Activated naive CD8-positive, alpha-beta T cell treated with anti-CD3 and anti-CD28 coated beads, Interleukin-2, amount 10 ng/mL, durations not matched to agents 7 days and 5 days (primary cell): ENCODE results near the gene ERH. TPM values are rescaled to one million over a fixed set of nuclear protein-coding genes. Genes with fewer than 3 reads are reported as not detected.

ENCODE experiments used
- ATAC-seq: fragments of 150-1000 bp; cut with Tn5 transposase; one replicate; pipeline ENCODE4 v1.10.0; 2021; ENCODE audit warnings: low read depth, moderate library complexity
- POLR2A ChIA-PET: fragments of 350-600 bp; sonication (Branson Sonifier 250); formaldehyde crosslinking; loops from one replicate; lab custom pipeline; 2021; ENCODE audit warnings: antibody characterized with exemption; lab: Charles Lee
- DNase-seq: peaks from one replicate; pipeline ENCODE4 v3.0.0; 2021
- H3K27ac Mint-ChIP-seq: one replicate; pipeline ENCODE4 v1.8.0; 2022; ENCODE audit warnings: mild to moderate bottlenecking, mixed read lengths
- H3K27me3 Mint-ChIP-seq: one replicate; pipeline ENCODE4 v1.8.0; 2022; ENCODE audit warnings: mild to moderate bottlenecking, moderate library complexity, mixed read lengths
- H3K36me3 Mint-ChIP-seq: one replicate; pipeline ENCODE4 v1.8.0; 2021; ENCODE audit warnings: mild to moderate bottlenecking, mixed read lengths
- H3K4me1 Mint-ChIP-seq: one replicate; pipeline ENCODE4 v1.8.0; 2021; ENCODE audit warnings: mixed read lengths
- H3K4me3 Mint-ChIP-seq: one replicate; pipeline ENCODE4 v1.8.0; 2022; ENCODE audit warnings: mild to moderate bottlenecking, moderate library complexity, mixed read lengths
- H3K9me3 Mint-ChIP-seq: one replicate; pipeline ENCODE4 v1.8.0; 2021; ENCODE audit warnings: mixed read lengths
- total RNA-seq, 2 experiments: library from RNA; stranded (reverse); gene quantifications; one replicate each; pipeline ENCODE4 v1.2.3, GENCODE V29; 2021

The ERH gene
- total RNA-seq, 2 experiments from 2014 or later: 226 to 233 TPM

GRCh38 chr14:69376439-69376838 is 21.7 kb downstream of the ERH start:
- peaks cover 54% of the 10 kb centered on the region for H3K36me3 Mint-ChIP-seq
- no peaks in the 10 kb centered on the region for H3K27me3 Mint-ChIP-seq
- H3K4me1 Mint-ChIP-seq: peaks cover 13% of the 10 kb centered on the region
- no peak overlapping the region for H3K27ac Mint-ChIP-seq
- no peak overlapping the region for H3K4me3 Mint-ChIP-seq
- ATAC-seq (no peak), DNase-seq (no peak)
- POLR2A ChIA-PET: no interaction called here
- no peaks in the 10 kb centered on the region for H3K9me3 Mint-ChIP-seq

GRCh38 chr14:69375722-69376121 is 22.4 kb downstream of the ERH start:
- Mint-ChIP-seq H3K27me3 (no peaks in the 10 kb centered on the region), H3K36me3 (peaks cover 52% of the 10 kb centered on the region), H3K4me3 (no peak overlapping the region), H3K4me1 (peaks cover 13% of the 10 kb centered on the region), H3K9me3 (no peaks in the 10 kb centered on the region), H3K27ac (no peak overlapping the region)
- DNase-seq (no peak), ATAC-seq (no peak)
- POLR2A ChIA-PET: no interaction called here

- Mint-ChIP-seq H3K36me3 (peaks cover 49% of the 10 kb centered on the region), H3K27ac (no peak overlapping the region), H3K4me1 (peaks cover 11% of the 10 kb centered on the region)
These were observed 22.9 kb downstream of the ERH start for GRCh38 chr14:69375182-69375581.

GRCh38 chr14:69374235-69374634 is 23.9 kb downstream of the ERH start:
- H3K9me3 Mint-ChIP-seq: no peaks in the 10 kb centered on the region
- no peak overlapping the region for H3K4me3 Mint-ChIP-seq
- no peaks in the 10 kb centered on the region for H3K27me3 Mint-ChIP-seq
- ATAC-seq (no peak), DNase-seq (no peak)
- H3K4me1 Mint-ChIP-seq: peaks cover 11% of the 10 kb centered on the region
- H3K36me3 Mint-ChIP-seq: peaks cover 41% of the 10 kb centered on the region
- H3K27ac Mint-ChIP-seq: no peak overlapping the region
- POLR2A ChIA-PET: no interaction called here

More at GRCh38 chr14:69375182-69375581, 22.9 kb downstream of the ERH start:
- no peak overlapping the region for H3K4me3 Mint-ChIP-seq
- no peaks in the 10 kb centered on the region for H3K9me3 Mint-ChIP-seq
- ATAC-seq (no peak), DNase-seq (no peak)
- POLR2A ChIA-PET: no interaction called here
- no peaks in the 10 kb centered on the region for H3K27me3 Mint-ChIP-seq

DNA sequence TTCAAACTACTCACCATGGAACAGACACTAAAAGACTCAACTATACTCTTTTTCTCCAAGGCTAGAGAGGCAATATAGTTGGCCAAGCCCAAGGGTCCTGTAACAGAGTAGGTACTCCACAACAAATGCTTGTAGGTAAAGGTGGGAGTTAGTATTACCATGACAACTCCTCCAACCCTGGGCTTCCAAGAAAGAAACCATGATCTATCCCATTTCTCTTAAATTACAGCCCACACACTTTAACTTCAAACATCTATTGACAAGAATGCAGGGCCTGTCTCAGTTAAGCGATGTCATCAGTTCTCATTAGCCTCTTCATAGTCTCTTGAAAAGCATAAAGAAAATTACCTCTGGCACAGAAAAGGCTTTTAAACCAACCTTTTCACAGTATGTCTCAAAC is 25.0 kb downstream of the ERH start:
- Mint-ChIP-seq H3K9me3 (no peaks in the 10 kb centered on the region), H3K27me3 (no peaks in the 10 kb centered on the region), H3K36me3 (peaks cover 36% of the 10 kb centered on the region), H3K27ac (no peak overlapping the region), H3K4me3 (no peak overlapping the region), H3K4me1 (peaks cover 10% of the 10 kb centered on the region)
- ATAC-seq (no peak), DNase-seq (no peak)
- POLR2A ChIA-PET: no interaction called here

GRCh38 chr14:69372146-69372545 is 26.0 kb downstream of the ERH start:
- H3K9me3 Mint-ChIP-seq: no peaks in the 10 kb centered on the region

GRCh38 chr14:69370061-69370460 is 28.0 kb downstream of the ERH start:
- POLR2A ChIA-PET: no interaction called here
- H3K9me3 Mint-ChIP-seq: no peaks in the 10 kb centered on the region
- H3K27me3 Mint-ChIP-seq: no peaks in the 10 kb centered on the region
- H3K4me1 Mint-ChIP-seq: peaks cover 10% of the 10 kb centered on the region
- peaks cover 17% of the 10 kb centered on the region for H3K36me3 Mint-ChIP-seq
- no peak overlapping the region for H3K4me3 Mint-ChIP-seq
- H3K27ac Mint-ChIP-seq: no peak overlapping the region
- ATAC-seq (no peak), DNase-seq (no peak)

More at GRCh38 chr14:69372146-69372545, 26.0 kb downstream of the ERH start:
- DNase-seq (no peak), ATAC-seq (no peak)
- H3K36me3 Mint-ChIP-seq: peaks cover 34% of the 10 kb centered on the region
- POLR2A ChIA-PET: no interaction called here
- no peak overlapping the region for H3K4me3 Mint-ChIP-seq
- no peak overlapping the region for H3K27ac Mint-ChIP-seq
- H3K27me3 Mint-ChIP-seq: no peaks in the 10 kb centered on the region
- H3K4me1 Mint-ChIP-seq: peaks cover 10% of the 10 kb centered on the region

GRCh38 chr14:69368381-69368780 is 29.7 kb downstream of the ERH start:
- peaks cover 3% of the 10 kb centered on the region for H3K4me1 Mint-ChIP-seq
- POLR2A ChIA-PET: interaction anchor here (1.1 kb wide), 1 partner anchor 14 kb away, joined by 3 read pairs; no protein-coding TSS in a partner anchor
- no peak for ATAC-seq

GRCh38 chr14:69366761-69367160 is 31.3 kb downstream of the ERH start:
- Mint-ChIP-seq H3K27me3 (no peaks in the 10 kb centered on the region), H3K4me1 (no peaks in the 10 kb centered on the region), H3K36me3 (no peaks in the 10 kb centered on the region), H3K27ac (no peak overlapping the region), H3K9me3 (no peaks in the 10 kb centered on the region), H3K4me3 (no peak overlapping the region)
- ATAC-seq (no peak), DNase-seq (no peak)
- POLR2A ChIA-PET: no interaction called here

More at GRCh38 chr14:69368381-69368780, 29.7 kb downstream of the ERH start:
- Mint-ChIP-seq H3K36me3 (peaks cover 6% of the 10 kb centered on the region), H3K4me3 (no peak overlapping the region), H3K9me3 (no peaks in the 10 kb centered on the region), H3K27me3 (no peaks in the 10 kb centered on the region), H3K27ac (no peak overlapping the region)
- DNase-seq: no peak

DNA sequence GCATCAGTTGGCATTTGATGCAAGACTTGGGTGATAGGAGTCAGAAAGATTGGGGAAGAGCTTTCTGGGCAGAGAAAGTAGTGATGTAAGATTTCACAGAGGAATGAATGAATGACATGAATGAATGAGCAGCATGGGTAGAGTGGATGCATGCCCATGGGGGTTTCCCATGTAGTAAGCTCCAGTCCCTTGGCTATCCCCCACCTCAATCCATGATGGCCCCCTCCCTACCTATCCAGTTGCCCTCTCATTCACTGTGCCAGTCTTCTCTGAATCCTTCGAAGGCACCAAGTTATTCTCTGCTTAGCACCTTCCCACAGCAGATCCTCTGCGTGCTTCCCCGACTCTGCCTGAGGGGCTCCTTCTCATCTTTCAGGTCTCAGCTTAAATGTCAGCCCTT is 32.0 kb downstream of the ERH start:
- no peak for ATAC-seq
- POLR2A ChIA-PET: no interaction called here
- no peaks in the 10 kb centered on the region for H3K9me3 Mint-ChIP-seq

GRCh38 chr14:69364378-69364777 is 33.7 kb downstream of the ERH start:
- POLR2A ChIA-PET: no interaction called here
- Mint-ChIP-seq H3K36me3 (no peaks in the 10 kb centered on the region), H3K4me1 (no peaks in the 10 kb centered on the region), H3K27ac (no peak overlapping the region), H3K4me3 (no peak overlapping the region), H3K9me3 (no peaks in the 10 kb centered on the region), H3K27me3 (peaks cover 5% of the 10 kb centered on the region)
- DNase-seq: no peak
- no peak for ATAC-seq

More for the DNA sequence above, 32.0 kb downstream of the ERH start:
- Mint-ChIP-seq H3K27me3 (no peaks in the 10 kb centered on the region), H3K4me3 (no peak overlapping the region), H3K36me3 (no peaks in the 10 kb centered on the region), H3K4me1 (no peaks in the 10 kb centered on the region), H3K27ac (no peak overlapping the region)
- no peak for DNase-seq

GRCh38 chr14:69363964-69364363 is 34.1 kb downstream of the ERH start:
- Mint-ChIP-seq H3K9me3 (no peaks in the 10 kb centered on the region), H3K4me3 (no peak overlapping the region), H3K4me1 (no peaks in the 10 kb centered on the region), H3K27me3 (peaks cover 5% of the 10 kb centered on the region), H3K27ac (no peak overlapping the region), H3K36me3 (no peaks in the 10 kb centered on the region)
- ATAC-seq: no peak
- POLR2A ChIA-PET: no interaction called here
- no peak for DNase-seq

DNA sequence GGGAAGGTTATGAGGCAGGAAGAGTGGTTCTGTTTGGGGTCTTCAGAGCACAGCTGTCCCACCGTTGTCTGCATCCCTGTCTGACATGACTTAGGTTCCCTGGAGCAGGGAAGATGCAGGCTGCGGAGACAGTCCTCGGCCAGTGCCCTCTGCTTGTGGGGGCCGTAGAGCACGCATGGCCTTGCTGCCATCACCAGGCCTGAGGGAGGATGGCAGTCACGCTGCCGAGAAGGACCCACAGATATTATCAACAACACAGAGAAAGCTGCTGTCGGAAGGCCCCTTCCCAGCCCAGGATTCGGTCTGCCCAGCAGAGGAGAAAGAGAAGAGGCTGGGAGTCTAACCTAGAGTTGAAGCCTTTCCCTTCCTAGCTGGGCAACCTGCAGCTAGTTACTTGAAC is 35.0 kb downstream of the ERH start:
- Mint-ChIP-seq H3K36me3 (no peaks in the 10 kb centered on the region), H3K4me3 (no peak overlapping the region), H3K9me3 (no peaks in the 10 kb centered on the region), H3K27me3 (peaks cover 5% of the 10 kb centered on the region), H3K27ac (no peak overlapping the region), H3K4me1 (peaks cover 5% of the 10 kb centered on the region)
- POLR2A ChIA-PET: no interaction called here
- ATAC-seq (no peak), DNase-seq (no peak)

- peaks cover 7% of the 10 kb centered on the region for H3K4me1 Mint-ChIP-seq
- no peak overlapping the region for H3K4me3 Mint-ChIP-seq
- H3K27me3 Mint-ChIP-seq: peaks cover 8% of the 10 kb centered on the region
- no peak for ATAC-seq
- POLR2A ChIA-PET: interaction anchor here (1.3 kb wide), 1 partner anchor 406 kb away, joined by 4 read pairs; the partner anchor contains the start of gene SRSF5
- H3K9me3 Mint-ChIP-seq: no peaks in the 10 kb centered on the region
- DNase-seq: no peak
- H3K36me3 Mint-ChIP-seq: no peaks in the 10 kb centered on the region
- no peak overlapping the region for H3K27ac Mint-ChIP-seq
These were observed 37.5 kb downstream of the ERH start for GRCh38 chr14:69360438-69361108.
